Activated CD4-positive, alpha-beta T cell treated with anti-CD3 and anti-CD28 coated beads, Interleukin-2, Interleukin-4, amounts not matched to agents 100 ng/mL and 50 ng/mL, durations not matched to agents 16 hours and 8 hours (primary cell): ENCODE measurements around the gene FIP1L1.
"Not testable (repeated sequence)": the region's sequence is repeated elsewhere in the genome, so short reads cannot be mapped to it uniquely, and the experiment has no call there.

Experiments
- DNase-seq: peaks from one replicate; pipeline ENCODE4 v3.0.0-alpha.2; 2020; ENCODE audit warnings: low spot score

Gene FIP1L1

DNA sequence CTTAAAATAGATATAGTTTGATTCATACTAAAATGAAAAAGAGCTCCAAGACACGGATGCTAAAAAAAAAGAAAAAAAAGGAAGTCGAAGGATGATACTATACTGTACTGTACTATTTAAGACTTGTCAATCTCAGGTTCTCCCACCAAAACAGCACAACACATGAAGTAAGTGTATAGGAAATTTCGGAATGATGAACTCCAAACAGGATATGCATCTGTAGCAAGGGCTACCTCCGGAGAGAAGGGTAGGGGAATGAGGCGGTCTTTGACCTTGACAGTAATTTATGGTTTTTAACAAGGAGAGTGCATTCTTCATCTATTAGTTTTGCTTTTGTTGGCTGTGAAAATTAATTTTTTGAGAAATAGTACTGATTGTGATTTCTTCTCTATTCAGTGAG lies 541 bp upstream of the FIP1L1 start:
- DNase-seq, result no peak

- no peak for DNase-seq
Observed at GRCh38 chr4:53378171-53378482, 686 bp downstream of the FIP1L1 start.

DNA sequence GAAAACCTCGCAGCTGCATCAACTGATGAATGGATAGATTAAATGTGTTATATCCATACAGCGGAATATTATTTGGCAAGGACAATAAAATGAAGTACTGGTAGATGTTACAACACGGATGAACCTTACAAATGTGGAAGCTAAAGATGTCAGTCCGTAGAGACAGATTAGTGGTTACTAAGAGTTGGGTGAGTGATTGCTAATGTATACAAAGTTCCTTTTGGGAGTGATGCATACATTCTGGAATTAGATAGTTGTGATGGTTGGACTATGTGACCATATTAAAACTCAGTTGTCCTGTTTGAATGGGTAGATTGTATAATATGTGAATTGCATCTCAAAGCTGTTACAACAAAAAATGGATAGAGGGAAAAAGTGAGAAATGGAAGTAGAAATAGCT lies 2.8 kb downstream of the FIP1L1 start:
- no peak for DNase-seq

GRCh38 chr4:53409479-53409878 lies 32.0 kb downstream of the FIP1L1 start:
- not testable (repeated sequence) for DNase-seq

- no peak for DNase-seq
Observed at GRCh38 chr4:53419208-53419607, 41.8 kb downstream of the FIP1L1 start.

- no peak for DNase-seq
Observed at GRCh38 chr4:53421791-53422190, 44.4 kb downstream of the FIP1L1 start.

DNA sequence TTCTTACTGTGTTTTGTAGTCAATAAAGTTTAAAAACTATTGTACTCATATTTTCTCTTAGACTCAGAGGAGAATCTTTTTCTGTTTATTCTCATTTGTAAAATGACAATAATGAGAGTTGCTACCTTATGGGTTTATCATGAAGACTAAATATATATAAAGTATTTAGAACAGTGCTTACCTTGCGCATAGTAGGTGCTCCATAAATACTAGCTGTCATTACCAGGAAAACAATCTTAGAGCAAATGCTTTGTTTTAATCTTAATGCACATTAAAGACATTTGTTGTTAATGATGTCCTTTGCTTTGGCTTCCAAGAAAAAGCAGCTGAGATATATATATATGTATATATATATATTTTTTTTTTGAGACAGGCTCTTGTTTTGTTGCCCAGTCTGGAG lies 44.9 kb downstream of the FIP1L1 start:
- DNase-seq, result no peak

GRCh38 chr4:53424280-53424679 lies 46.8 kb downstream of the FIP1L1 start:
- no peak for DNase-seq

GRCh38 chr4:53427366-53427765 lies 49.9 kb downstream of the FIP1L1 start:
- no peak for DNase-seq

GRCh38 chr4:53431052-53431451 lies 53.6 kb downstream of the FIP1L1 start:
- peak; percentile 57 for DNase-seq

DNA sequence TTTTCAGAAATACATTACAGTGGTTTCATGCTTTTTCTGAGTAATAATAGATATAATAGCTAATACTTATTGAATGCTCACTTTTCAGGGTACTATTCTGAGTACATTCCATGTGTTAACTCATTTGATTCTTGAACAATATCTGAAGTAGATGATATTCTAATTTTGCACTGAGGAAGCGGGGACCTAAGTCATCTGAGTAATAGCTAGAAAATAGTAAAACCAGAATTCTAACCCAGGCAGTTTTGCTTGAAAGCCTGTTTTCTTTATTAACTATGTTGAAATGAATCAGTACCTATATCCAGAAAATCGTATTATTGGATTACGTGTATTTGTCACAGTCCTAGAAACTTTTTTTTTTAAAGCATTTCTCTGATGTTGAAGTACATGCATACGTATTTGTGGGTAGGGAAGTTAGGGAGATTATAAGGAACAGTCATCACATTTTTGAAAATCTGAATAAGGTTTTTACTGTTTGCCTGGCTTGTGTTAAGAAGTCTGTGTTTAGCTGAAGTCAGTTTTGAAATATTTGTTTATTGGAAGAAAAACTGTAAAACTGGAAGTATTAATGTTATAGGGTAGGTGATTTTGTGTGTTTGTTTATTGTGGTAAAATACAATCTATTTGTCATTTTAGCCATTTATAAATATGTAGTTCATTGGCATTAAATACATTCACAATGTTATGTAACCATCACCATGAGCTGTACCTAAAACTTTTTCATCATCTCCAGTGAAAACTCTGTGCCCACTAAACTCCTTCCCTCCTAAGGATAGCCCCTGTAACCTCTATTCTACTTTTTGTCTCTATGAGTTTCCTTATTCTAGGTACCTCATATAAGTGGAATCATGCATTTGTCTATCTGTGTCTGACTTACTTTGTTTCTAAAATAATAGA lies 55.3 kb downstream of the FIP1L1 start:
- peak; percentile 76 for DNase-seq

GRCh38 chr4:53436251-53436650 lies 58.8 kb downstream of the FIP1L1 start:
- no peak for DNase-seq

- no peak for DNase-seq
Observed at GRCh38 chr4:53441564-53441963, 64.1 kb downstream of the FIP1L1 start.

DNA sequence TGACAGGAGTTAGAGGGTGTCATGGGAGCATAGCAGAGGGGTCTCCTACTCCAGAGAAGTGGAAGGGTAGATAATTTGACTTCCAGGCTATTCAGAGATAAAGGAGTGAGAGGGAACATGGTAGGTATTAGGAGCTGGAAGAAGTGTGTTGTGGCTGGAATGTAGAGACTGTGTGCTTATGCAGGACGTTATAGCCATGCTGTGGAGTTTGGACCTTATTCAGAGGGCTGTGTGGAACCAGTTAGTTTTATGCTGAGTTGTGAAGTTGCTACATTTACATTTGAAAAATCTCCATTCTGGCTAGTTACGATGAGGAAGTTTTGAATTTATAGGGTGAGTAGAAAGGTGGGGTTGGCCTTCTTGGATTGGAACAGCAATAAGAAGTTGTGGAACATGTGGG lies 67.5 kb downstream of the FIP1L1 start:
- DNase-seq, result no peak

DNA sequence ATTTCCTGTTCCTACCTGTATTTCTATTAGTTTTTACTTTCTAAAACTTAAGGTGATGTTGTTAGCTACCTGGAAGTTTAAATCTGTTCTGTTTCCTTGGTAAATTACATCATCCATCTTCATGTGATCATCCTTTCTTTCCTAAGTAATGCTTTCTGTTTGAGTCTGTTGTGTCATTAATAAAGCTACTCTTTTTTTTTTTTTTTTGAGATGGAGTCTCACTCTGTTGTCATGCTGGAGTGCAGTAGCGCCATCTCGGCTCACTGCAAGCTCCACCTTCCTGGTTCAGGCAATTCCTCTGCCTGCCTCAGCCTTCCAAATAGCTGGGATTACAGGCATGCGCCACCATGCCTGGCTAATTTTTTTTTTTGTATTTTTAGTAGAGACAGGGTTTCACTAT lies 73.3 kb downstream of the FIP1L1 start:
- DNase-seq, result no peak

- no peak for DNase-seq
Observed at GRCh38 chr4:53453385-53453784, 75.9 kb downstream of the FIP1L1 start.

DNA sequence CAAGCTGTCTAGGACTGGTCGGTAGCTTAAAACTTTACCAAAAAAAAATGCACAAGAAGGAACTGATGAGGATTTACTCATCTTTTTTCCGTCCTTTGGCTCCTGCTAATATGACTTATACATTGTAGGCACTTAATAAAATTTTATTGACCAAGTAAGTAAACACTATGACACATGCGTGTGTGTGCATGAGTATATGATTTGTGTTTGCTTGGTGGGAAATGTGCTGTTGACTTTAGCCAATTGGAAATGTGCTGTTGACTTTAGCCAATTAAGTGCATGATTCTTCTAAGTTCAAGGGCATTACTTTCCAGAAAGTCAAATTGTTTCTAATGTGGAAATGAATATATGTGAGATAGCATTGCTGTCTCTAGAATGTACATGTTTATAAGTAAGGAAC lies 78.3 kb downstream of the FIP1L1 start:
- no peak for DNase-seq

- no peak for DNase-seq
Observed at GRCh38 chr4:53456178-53456577, 78.7 kb downstream of the FIP1L1 start.

- DNase-seq, result no peak
Observed at GRCh38 chr4:53459548-53459947, 82.1 kb downstream of the FIP1L1 start.

GRCh38 chr4:53461244-53461643 lies 83.8 kb downstream of the FIP1L1 start:
- DNase-seq, result no peak

DNA sequence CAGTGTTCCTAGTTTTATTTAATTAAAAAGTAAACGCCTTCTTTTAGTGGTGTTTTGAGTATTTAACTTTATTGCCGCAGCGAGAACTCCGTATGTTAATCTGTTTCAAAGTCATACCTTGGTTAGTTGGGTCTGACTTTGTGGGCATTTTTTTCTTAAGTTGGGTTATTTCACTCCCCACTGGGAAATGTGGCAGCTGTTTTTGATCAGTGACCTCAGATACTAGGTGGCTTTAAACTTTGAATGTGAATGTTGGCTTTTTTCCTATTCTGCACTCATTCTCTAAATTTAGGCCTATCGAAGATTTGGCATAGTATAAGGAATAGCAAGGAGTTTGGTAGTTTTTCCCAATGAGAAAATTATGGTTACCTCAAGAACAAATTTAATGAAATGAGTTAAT lies 85.9 kb downstream of the FIP1L1 start:
- no peak for DNase-seq

DNA sequence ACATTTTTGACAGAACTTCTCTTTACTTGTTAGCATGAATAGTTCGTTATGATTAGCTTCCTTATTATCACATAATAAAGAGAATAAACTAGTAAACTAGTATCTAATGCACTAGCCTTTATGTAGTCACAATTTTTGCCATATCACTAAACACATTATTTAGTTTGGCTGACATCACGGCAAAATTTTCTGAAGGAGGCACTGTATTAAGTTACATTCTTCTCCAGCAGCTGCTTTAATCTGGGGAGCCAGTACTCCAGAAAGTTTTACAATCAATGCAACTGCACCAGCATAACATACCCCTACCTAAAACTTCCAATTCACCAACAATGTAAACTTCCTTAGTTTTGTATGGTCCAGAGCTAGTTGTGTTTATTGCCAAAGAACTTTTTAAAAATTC lies 87.8 kb downstream of the FIP1L1 start:
- no peak for DNase-seq

- DNase-seq, result no peak
Observed at GRCh38 chr4:53465891-53466290, 88.5 kb downstream of the FIP1L1 start.

- not testable (repeated sequence) for DNase-seq
Observed at GRCh38 chr4:53466576-53466975, 89.1 kb downstream of the FIP1L1 start.
